MM.1S (cell line): ENCODE measurements around the gene PCSK9.

ENCODE experiments used
- CTCF ChIP-seq: fragments of 300-600 bp; sonication (generic); IDR thresholded peaks from 2 replicates; pipeline ENCODE4 v1.5.1; 2016; ENCODE audit warnings: antibody characterized with exemption, low read length, mixed read lengths
- EZH2 ChIP-seq: fragments of 300-600 bp; sonication (generic); optimal IDR thresholded peaks from 2 replicates; pipeline ENCODE3; 2017; ENCODE audit warnings: low read depth, mild to moderate bottlenecking, antibody characterized with exemption, low read length, mixed read lengths

- TF ChIP-seq CTCF (no peak), EZH2 (no peak)
Observed at GRCh38 chr1:55005351-55006140, 33.8 kb upstream of the PCSK9 start.
